ENCODE measurements around the gene GAREM1.

GAREM1 gene

DNA sequence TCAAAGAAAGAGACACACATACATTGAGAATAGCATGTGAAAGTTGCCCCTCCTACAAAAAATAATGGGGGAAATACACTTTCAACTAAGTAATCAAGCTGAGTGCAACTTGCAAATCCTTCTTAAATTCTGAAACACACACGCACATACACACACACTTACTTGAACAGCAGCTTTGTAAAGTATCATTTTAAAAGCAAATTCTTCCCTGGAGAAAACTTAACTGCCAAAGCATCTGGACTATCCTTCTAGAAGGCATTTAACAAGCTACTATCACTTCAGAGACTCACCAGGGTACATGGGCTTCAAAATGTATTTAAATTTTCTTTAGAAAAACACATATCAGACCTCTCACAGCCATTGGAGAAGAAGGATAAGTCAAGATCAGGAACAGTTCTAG, 15.3 kb downstream of the GAREM1 start:
- no peak for DNase-seq

DNA sequence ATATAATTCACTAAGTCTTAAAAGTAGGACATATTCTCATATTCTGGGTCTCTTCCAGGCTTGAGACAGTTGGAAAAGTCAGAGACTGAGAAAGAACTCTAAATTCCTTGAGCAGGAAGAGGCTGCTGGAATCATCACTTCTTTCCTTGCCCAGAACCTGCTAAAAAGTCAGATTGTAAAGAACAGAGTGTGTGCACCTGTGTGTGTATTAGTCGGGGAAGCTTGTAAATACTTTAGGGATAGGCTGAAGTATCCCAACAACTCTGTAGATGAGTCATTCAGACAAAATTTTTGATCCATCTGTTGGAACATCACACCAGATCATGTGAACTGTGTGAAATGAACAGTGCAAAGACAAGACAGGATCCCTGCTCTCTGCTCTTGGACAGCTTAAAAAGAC, 16.1 kb downstream of the GAREM1 start:
- no peak for DNase-seq

DNA sequence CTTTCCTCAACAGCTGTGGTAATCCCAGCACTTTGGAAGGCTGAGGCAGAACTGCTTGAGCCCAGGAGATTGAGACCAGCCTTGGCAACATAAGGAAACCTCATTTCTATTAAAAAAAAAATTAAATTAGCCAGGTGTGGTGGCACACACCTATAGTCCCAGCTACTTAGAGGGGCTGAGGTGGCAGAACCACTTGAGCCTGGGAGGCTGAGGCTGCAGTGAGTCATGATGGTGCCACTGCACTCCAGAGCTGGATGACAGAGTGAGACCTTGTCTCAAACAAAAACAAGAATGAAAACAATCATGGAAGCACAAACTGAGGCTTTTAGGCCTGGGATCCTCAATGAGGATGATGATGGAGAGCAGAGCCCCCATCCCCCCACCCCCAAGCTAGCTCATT, 19.8 kb downstream of the GAREM1 start:
- DNase-seq: no peak

DNA sequence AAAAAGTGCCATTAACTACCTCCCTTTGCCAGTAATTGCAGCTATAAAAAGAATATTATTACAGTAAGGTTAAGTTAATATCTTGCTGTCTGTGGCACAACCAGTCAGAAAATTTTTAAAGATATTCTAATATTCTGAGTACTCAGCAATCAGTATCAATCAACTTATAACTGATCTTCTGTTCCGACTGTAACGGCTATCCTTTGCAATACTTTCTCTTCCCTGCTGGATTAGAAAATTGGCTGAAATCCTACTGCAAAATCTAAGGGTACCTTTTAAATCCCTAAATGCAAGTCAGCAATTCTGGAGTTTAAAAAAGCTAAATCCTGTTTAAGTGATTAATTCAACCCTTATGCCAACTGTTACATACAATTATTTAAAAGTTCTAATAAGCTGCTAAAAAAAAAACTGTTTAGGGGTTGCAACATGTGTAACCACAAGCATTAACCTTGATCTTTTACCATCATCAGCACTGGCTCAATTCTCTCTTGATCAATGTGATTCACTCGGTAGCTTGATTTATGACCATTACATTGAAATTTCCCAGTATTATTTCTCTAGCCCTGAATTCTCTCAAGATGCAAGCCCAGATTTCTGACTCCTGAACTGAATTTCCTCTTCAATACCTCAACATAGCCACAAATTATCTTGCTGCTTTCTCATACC, 20.5 kb downstream of the GAREM1 start:
- DNase-seq: no peak

- no peak for DNase-seq
Observed at GRCh38 chr18:32446780-32447179, 23.9 kb downstream of the GAREM1 start.

DNA sequence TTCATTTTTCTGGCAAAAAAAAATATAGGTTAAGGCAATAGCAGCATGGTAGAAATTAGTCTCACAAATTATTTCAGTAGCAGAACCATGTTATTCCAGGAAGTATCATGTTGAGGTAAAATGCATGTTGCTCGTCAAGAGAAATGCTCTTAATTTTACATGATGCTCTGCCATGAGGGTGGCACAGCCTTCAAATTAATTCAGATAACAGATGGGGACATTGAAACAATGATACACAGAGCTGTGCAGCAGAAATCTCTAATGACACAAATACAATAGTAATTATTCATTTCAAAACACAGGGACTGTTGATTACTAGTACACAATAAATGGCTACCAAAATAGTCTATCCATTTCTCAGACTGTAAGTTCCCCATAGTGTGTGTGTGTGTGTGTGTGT, 24.8 kb downstream of the GAREM1 start:
- DNase-seq: no peak

- DNase-seq: no peak
Observed at GRCh38 chr18:32443706-32444215, 26.9 kb downstream of the GAREM1 start.

DNA sequence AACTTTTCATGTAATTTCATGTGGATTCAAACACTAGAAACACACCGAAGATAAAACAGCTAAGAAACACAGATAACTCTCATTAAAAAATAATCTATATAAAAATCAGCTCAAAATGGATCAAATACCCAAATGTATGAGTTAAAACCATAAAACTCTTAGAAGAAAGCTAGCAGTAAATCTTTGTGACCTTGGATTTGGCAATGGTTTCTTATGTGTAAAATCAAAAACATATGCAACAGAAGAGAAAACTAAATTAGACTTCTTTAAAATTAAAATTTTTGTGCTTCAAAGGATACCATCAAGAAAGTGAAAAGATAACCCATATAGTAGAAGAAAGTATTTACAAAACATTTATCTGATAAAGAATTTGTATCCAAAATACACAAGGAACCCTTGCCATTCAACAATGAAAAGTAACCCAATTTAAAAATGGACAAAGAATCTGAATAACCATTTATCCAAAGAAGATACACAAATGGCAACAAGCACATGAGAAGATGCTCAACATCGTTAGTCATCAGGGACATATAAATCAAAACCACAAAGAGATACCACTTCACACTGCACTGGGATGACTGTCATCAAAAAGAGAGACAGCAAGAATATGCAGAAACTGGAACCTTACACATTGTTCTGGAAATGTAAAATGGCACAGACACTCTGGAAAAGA, 27.5 kb downstream of the GAREM1 start:
- no peak for DNase-seq

DNA sequence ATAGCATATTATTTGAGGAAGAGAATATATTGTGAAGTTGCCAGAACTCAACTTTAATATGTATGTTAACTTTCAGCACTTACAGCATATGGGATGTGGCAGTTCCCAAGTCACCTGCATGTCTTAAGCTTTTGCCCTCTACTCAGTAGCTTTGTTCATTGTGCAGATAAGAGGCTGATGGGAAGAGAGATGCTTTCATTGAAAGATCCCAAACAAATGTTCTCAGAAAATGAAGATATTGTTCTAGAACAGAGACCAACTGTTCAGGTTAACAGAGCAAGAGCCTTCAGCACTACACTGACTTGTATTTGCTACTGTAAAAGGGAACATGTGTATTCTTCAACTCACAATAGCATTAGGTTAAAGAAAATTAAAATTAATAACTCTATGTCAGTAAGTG, 28.1 kb downstream of the GAREM1 start:
- no peak for DNase-seq

GRCh38 chr18:32441533-32441932, 29.1 kb downstream of the GAREM1 start:
- DNase-seq: no peak

- DNase-seq: no peak
Observed at GRCh38 chr18:32440518-32440917, 30.2 kb downstream of the GAREM1 start.

GRCh38 chr18:32439802-32440201, 30.9 kb downstream of the GAREM1 start:
- DNase-seq: no peak

GRCh38 chr18:32439241-32439640, 31.4 kb downstream of the GAREM1 start:
- DNase-seq: no peak

- no peak for DNase-seq
Observed at GRCh38 chr18:32438173-32438572, 32.5 kb downstream of the GAREM1 start.

DNA sequence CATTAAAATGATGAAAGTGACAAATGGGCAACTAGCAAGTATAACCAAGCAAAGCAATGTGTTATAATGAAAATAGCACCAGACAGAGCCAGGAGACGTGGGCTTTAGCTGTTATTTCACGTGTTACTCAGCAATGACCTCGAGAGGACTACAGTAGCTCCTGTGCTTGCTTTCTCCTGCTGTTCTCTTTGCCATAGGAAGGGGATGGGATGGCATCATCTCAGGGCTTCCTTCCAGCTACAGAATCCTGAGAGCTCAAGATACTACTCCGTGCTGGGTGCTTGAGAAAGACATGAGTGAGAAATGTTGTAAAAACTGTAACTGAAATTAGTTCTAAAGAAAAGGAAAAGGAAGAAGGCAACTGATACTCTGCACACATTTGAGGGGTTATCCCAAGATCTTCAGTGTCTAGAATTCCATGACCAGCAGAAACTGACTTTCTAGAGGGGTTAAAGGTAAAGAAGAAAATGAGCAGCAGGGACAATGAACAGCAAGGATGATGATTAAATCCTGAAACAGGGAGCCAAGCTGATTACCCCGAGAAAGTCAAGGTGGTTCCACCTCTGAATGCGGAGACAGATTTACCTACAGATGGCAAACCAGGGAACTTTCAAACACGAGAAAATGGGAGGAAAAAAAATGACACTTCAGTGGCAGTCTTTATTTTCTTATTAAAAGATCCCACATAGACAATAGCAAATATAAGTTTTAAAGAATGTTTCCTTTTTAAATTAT, 33.4 kb downstream of the GAREM1 start:
- no peak for DNase-seq

DNA sequence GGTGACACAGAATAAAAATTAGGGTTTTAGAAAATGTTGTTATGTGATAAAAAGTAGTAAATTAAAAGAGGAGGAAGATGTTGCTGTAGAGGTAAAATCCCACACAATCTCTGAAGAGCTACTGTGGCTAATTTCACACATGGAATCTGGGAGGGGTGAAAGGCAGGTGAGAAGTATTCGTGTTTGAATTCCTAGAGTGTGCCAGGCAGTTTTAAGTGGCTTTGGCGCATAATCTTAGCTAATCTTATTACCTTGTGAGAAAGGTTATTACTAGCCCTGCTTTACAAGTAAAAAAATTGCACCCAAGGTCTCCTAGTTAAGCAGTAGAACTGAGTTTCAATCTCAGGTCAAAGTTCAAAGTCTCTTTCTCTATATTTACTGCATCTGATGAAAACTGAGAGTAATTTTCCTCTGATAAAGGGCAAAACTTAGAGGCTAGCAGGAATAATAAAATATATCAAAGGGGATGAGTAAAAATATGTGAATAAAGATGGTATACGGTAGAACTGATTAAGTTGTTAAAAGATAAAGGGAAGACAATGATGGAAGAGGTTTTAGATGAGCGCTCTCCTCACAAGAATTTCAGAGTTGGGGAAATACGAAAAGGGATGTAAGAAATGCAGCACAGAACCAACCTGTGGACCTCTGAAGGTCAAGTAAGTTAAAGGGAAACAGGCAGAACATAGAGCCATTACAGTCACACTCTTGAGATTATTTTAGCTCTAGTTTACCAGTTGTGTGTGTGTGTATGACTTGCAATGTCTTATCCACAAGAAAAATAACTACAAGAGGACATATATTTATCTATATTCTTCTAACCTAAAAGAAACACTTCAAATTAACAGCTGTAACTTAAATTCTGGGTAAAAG, 34.8 kb downstream of the GAREM1 start:
- no peak for DNase-seq

DNA sequence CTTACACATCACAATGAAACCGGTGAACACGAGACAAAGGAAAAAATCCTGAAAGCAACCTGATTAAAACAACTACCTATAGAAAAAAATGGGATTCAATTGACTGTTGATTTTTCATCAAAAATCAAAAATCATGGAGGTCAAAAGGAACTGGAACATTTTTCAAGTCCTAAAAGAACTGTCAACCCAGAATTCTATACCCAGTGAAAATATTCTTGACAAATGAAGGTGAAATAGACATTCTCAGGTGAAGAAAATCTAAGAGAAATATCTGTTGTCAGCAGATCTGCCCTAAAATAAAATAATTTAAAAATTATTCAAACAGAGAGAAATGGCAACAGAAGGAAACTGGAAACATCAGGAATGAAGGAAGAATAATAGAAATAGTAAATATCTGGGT, 38.9 kb downstream of the GAREM1 start:
- DNase-seq: no peak

GRCh38 chr18:32429402-32429801, 41.3 kb downstream of the GAREM1 start:
- no peak for DNase-seq

DNA sequence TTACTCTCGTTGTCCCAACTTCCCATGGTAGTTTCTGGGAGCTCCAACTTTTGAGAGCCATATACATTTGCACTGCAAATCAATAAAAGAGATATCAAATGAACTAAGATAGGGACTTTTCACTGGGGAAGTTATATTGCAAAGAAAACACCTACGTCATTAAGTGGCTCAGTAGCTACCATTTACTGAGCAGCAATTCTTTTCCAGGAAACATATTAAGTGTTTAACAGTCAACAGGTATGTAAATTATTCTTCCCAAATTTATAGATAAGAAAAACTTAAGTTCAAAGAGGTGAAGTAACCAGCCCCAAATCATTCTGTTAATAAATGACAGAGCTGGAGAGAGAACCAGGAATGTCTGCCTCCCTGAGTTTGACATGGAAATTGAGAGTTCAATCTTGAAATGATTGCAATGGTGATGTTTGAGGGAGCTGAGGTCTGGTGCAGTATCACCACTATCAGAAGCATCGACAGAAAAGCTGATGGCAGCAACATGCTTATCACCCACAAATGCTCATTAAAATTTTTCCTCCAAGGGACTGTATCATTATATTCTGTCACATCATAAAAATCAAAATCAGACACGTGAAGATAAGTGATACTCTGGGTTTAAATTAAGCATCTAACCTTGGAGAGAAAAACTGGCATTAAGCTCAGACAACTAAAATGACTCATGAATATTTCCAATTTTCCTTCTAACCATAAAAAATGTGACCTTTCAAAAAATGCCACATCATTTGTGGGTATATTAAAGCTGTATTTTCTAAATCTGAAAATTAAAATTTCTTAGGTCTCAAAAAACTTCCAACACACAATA, 43.4 kb downstream of the GAREM1 start:
- no peak for DNase-seq

DNA sequence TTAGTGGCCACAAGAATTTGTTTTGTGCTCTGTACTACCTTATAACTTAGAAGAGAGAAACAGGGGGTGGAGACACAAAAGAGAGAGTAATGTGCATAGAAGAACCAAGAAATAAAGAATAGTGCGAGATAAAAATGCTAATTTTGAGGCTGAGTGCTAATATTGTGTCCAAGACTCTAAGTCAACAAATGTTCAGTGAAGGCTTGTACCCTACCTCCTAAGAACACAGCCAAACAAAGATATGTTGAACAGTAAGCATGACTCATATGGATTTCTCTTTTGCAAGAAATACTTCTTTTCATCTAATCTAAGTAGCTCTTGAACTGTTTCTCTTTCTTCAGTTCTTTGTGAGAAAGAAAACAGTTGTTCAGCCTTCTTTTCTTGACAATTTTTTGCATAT, 45.2 kb downstream of the GAREM1 start:
- DNase-seq: no peak

GRCh38 chr18:32424696-32425095, 46.0 kb downstream of the GAREM1 start:
- no peak for DNase-seq

Measured in activated gamma-delta T cell (primary cell).